PC-9 (cell line): ENCODE measurements around the gene ISM2.

Experiments
- CTCF ChIP-seq: fragments of 200-600 bp; sonication (generic); conservative IDR thresholded peaks from 2 replicates; pipeline ENCODE4 v1.6.1; 2017; ENCODE audit warnings: mixed run types, antibody characterized with exemption, mild to moderate bottlenecking, moderate library complexity
- EZH2 ChIP-seq: fragments of 200-600 bp; sonication (generic); IDR thresholded peaks from 2 replicates; pipeline ENCODE4 v1.8.0; 2017; ENCODE audit warnings: antibody characterized with exemption, low read depth

GRCh38 chr14:77436042-77436441 lies 62.6 kb downstream of the ISM2 start:
- TF ChIP-seq EZH2 (no peak), CTCF (no peak)
